HG02678 (cell line): ENCODE results near the gene NFE2L2.
A peak's percentile ranks its signal among the peaks of the same experiment; 100 is the strongest.
"Not testable (repeated sequence)": the region's sequence is repeated elsewhere in the genome, so short reads cannot be mapped to it uniquely, and the experiment has no call there.

Source experiments
- ATAC-seq: cut with Tn5 transposase; IDR thresholded peaks from one replicate; pipeline ENCODE4 v1.9.1; 2021; ENCODE audit warnings: mild to moderate bottlenecking, moderate library complexity; ENCODE audit not compliant: unreplicated experiment

NFE2L2 gene

GRCh38 chr2:177239932-177240630, 24.4 kb downstream of the NFE2L2 start:
- ATAC-seq = peak; percentile 57

GRCh38 chr2:177239053-177239452, 25.5 kb downstream of the NFE2L2 start:
- no peak for ATAC-seq

- no peak for ATAC-seq
Observed at GRCh38 chr2:177237932-177238331, 26.6 kb downstream of the NFE2L2 start.

- no peak for ATAC-seq
Observed at GRCh38 chr2:177235855-177236437, 28.6 kb downstream of the NFE2L2 start.

GRCh38 chr2:177234267-177234666, 30.3 kb downstream of the NFE2L2 start:
- ATAC-seq = no peak

GRCh38 chr2:177232098-177232704, 32.3 kb downstream of the NFE2L2 start:
- ATAC-seq = no peak

GRCh38 chr2:177231270-177231669, 33.3 kb downstream of the NFE2L2 start:
- no peak for ATAC-seq

GRCh38 chr2:177229442-177230242, 34.9 kb downstream of the NFE2L2 start:
- ATAC-seq = no peak

GRCh38 chr2:177225965-177226360, 38.6 kb downstream of the NFE2L2 start:
- no peak for ATAC-seq

GRCh38 chr2:177223436-177223835, 41.1 kb downstream of the NFE2L2 start:
- not testable (repeated sequence) for ATAC-seq

- no peak for ATAC-seq
Observed at GRCh38 chr2:177221970-177222369, 42.6 kb downstream of the NFE2L2 start.

GRCh38 chr2:177221534-177221933, 43.0 kb downstream of the NFE2L2 start:
- ATAC-seq = no peak

- ATAC-seq = not testable (repeated sequence)
Observed at GRCh38 chr2:177219787-177220186, 44.7 kb downstream of the NFE2L2 start.

GRCh38 chr2:177217247-177217843, 47.2 kb downstream of the NFE2L2 start:
- ATAC-seq = no peak

GRCh38 chr2:177212891-177213856, 51.4 kb downstream of the NFE2L2 start:
- peak; percentile 53 for ATAC-seq

GRCh38 chr2:177212106-177212890, 52.2 kb downstream of the NFE2L2 start, which contains the start of gene HNRNPA3:
Gene HNRNPA3 (plus strand): TSS chr2:177212794. CDS start chr2:177212800, 6 bp downstream.
- peak; percentile 88 for ATAC-seq

GRCh38 chr2:177211576-177212105, 52.9 kb downstream of the NFE2L2 start:
- no peak for ATAC-seq

GRCh38 chr2:177211169-177211568, 53.4 kb downstream of the NFE2L2 start:
- no peak for ATAC-seq

GRCh38 chr2:177207101-177207500, 57.4 kb downstream of the NFE2L2 start:
- ATAC-seq = peak; percentile 75
